ENCODE measurements around the gene SH3RF3.

DNA sequence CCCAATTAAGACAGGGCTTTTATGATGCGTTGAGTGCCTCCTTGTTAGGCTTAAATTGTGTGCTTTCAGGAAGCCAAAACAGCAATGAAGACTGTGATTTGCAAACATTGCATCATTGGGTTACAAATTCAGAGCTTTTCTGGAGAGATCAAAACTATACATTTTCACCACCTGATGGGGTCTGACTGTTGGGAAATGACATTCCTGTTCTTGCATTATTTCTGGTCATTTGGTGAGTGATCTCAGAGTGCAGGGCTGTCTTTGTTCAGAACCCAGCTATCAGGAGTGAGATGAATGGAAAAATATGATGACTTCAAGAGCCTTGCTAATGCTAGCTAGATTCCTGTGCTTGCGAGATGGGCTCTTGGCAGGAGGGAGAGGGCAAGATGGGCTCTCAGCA is 39.1 kb downstream of the SH3RF3 start:
- no peak for TF ChIP-seq POLR2AphosphoS5 (IDR thresholded peaks at IDR 0.05; ENCODE audit: low read length)
- no peak for TF ChIP-seq YY1 (IDR thresholded peaks at IDR 0.05; ENCODE audit: low read depth, low read length)
- TF ChIP-seq, protein P1, sequence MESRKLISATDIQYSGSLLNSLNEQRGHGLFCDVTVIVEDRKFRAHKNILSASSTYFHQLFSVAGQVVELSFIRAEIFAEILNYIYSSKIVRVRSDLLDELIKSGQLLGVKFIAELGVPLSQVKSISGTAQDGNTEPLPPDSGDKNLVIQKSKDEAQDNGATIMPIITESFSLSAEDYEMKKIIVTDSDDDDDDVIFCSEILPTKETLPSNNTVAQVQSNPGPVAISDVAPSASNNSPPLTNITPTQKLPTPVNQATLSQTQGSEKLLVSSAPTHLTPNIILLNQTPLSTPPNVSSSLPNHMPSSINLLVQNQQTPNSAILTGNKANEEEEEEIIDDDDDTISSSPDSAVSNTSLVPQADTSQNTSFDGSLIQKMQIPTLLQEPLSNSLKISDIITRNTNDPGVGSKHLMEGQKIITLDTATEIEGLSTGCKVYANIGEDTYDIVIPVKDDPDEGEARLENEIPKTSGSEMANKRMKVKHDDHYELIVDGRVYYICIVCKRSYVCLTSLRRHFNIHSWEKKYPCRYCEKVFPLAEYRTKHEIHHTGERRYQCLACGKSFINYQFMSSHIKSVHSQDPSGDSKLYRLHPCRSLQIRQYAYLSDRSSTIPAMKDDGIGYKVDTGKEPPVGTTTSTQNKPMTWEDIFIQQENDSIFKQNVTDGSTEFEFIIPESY (IDR thresholded peaks at IDR 0.05): no peak
- no peak for TF ChIP-seq NRF1 (conservative IDR thresholded peaks at IDR 0.05; ENCODE audit: low read depth, low read length)
- TF ChIP-seq BRCA1 (IDR thresholded peaks at IDR 0.05; ENCODE audit: low read depth, low read length): no peak
- TF ChIP-seq CREM (IDR thresholded peaks at IDR 0.05; ENCODE audit: low read depth): no peak
- TF ChIP-seq KDM1A (IDR thresholded peaks at IDR 0.05; ENCODE audit: borderline replicate concordance): no peak
- TF ChIP-seq ZNF274 (IDR thresholded peaks at IDR 0.05; ENCODE audit: insufficient read depth, insufficient read length): no peak

Data from GM12878 (cell line).